Omental fat pad (tissue), 4 donors: ENCODE measurements around the gene MROH2A. TPM values are rescaled to one million over a fixed set of nuclear protein-coding genes. Genes with fewer than 3 reads are reported as not detected.

Experiments used
- ATAC-seq: fragments of 150-250 bp; one replicate; pipeline ENCODE4 v1.9.1; 2016; ENCODE audit warnings: mild to moderate bottlenecking, moderate library complexity; ENCODE audit not compliant: low FRiP score
- DNase-seq: peaks from one replicate; pipeline ENCODE4 v3.0.0-alpha.2; 2019; ENCODE audit warnings: low spot score
- total RNA-seq, 4 donors: library from RNA; depleted of rRNA; stranded (reverse); fragments of >200 nt; gene quantifications; one replicate each; pipeline ENCODE4 v1.1.0, GENCODE V29; 2016
- TF ChIP-seq, protein P1 (sequence below), 3 donors: fragments of 450-650 bp; IDR thresholded peaks; one replicate each; pipeline ENCODE4 v1.5.1; 2016 to 2017; ENCODE audit warnings: antibody characterized with exemption in 3 of 3, mild to moderate bottlenecking in 3 of 3, moderate library complexity in 2 of 3

The MROH2A gene
- total RNA-seq, 4 donors from 2014 or later, result not detected

GRCh38 chr2:233758141-233758540, 20.0 kb upstream of the MROH2A start:
- TF ChIP-seq, protein P1, sequence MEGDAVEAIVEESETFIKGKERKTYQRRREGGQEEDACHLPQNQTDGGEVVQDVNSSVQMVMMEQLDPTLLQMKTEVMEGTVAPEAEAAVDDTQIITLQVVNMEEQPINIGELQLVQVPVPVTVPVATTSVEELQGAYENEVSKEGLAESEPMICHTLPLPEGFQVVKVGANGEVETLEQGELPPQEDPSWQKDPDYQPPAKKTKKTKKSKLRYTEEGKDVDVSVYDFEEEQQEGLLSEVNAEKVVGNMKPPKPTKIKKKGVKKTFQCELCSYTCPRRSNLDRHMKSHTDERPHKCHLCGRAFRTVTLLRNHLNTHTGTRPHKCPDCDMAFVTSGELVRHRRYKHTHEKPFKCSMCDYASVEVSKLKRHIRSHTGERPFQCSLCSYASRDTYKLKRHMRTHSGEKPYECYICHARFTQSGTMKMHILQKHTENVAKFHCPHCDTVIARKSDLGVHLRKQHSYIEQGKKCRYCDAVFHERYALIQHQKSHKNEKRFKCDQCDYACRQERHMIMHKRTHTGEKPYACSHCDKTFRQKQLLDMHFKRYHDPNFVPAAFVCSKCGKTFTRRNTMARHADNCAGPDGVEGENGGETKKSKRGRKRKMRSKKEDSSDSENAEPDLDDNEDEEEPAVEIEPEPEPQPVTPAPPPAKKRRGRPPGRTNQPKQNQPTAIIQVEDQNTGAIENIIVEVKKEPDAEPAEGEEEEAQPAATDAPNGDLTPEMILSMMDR (IDR thresholded peaks at IDR 0.05), result no peak
- DNase-seq, result no peak
- no peak for ATAC-seq

DNA sequence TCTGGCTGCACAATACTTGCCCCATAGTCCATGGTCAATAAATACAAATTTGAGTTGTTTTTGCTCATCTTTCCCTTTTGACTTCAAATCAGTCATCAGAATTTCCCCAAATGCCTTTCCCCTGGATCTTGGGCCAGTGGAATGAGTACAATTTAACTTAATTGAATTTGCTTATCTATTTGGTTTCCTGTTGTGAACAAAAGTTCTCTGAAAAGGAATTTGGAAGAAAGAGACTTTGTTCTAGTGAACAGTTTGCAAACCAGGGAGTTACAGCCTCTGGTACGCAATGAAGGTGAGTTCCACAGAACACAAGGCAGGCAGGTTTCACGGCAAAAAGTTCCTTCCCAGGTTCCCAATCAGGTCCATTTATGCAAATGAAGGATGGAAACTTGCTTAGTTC, 19.3 kb upstream of the MROH2A start:
- TF ChIP-seq, protein P1 (IDR thresholded peaks at IDR 0.05), result no peak
- ATAC-seq, result no peak
- no peak for DNase-seq

DNA sequence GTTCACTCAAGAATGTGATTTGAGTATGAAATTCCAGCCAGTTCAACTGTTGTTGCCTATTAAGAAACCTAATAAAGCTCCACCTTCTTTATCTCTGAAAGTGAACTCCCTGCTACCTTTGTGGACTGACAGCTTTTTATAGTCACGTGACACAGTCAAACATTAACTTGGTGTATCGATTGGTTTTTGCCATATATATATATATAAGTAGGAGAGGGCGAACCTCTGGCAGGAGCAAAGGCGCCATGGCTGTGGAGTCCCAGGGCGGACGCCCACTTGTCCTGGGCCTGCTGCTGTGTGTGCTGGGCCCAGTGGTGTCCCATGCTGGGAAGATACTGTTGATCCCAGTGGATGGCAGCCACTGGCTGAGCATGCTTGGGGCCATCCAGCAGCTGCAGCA, 18.1 kb upstream of the MROH2A start, which contains the start of gene UGT1A1:
Gene UGT1A1 (plus strand): TSS at position 228 of the 400 bp plus-strand sequence. CDS start 18 bp downstream, at position 246.
- no peak for ATAC-seq

GRCh38 chr2:233761040-233761769, 16.9 kb upstream of the MROH2A start:
- TF ChIP-seq, protein P1 (IDR thresholded peaks at IDR 0.05), result no peak
- peak; percentile 54 for ATAC-seq
- DNase-seq, result no peak

More for the DNA sequence above, 18.1 kb upstream of the MROH2A start, which contains the start of gene UGT1A1:
- TF ChIP-seq, protein P1 (IDR thresholded peaks at IDR 0.05), result no peak
- DNase-seq, result no peak

GRCh38 chr2:233764264-233764663, 13.9 kb upstream of the MROH2A start:
- ATAC-seq (no peak), DNase-seq (no peak)
- TF ChIP-seq, protein P1 (IDR thresholded peaks at IDR 0.05), result no peak

GRCh38 chr2:233764761-233765160, 13.4 kb upstream of the MROH2A start:
- TF ChIP-seq, protein P1 (IDR thresholded peaks at IDR 0.05), result no peak
- ATAC-seq, result no peak
- no peak for DNase-seq

GRCh38 chr2:233766416-233766815, 11.7 kb upstream of the MROH2A start:
- ATAC-seq (no peak), DNase-seq (no peak)

More at GRCh38 chr2:233766416-233766815, 11.7 kb upstream of the MROH2A start:
- TF ChIP-seq, protein P1 (IDR thresholded peaks at IDR 0.05), result no peak
